ENCODE measurements around the gene RNU2-63P. TPM values are rescaled to one million over a fixed set of nuclear protein-coding genes. Genes with fewer than 3 reads are reported as not detected.

RNU2-63P gene
- total and polyA plus RNA-seq, 2 experiments from 2014 or later = 2.0 TPM; not detected in 1

DNA sequence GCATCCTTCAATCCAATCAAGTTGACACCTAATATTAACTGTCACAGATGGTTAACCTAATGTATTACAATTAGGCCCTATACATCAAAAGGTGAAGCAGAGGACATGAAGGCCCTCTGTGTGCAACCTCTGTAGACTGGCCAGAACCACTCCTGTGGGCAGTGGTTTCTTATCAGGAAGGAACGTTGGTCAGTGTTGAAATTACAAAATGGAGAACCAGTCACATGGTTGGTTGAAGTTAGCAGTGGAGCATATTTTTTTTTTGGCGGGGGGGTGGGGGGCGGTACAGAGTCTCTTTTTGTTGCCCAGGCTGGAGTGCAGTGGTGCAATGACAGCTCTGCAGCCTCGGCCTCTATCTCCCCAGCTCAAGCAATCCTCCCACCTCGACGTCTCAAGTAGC, 19.8 kb downstream of the RNU2-63P start (continued):
- TF ChIP-seq, protein P1, sequence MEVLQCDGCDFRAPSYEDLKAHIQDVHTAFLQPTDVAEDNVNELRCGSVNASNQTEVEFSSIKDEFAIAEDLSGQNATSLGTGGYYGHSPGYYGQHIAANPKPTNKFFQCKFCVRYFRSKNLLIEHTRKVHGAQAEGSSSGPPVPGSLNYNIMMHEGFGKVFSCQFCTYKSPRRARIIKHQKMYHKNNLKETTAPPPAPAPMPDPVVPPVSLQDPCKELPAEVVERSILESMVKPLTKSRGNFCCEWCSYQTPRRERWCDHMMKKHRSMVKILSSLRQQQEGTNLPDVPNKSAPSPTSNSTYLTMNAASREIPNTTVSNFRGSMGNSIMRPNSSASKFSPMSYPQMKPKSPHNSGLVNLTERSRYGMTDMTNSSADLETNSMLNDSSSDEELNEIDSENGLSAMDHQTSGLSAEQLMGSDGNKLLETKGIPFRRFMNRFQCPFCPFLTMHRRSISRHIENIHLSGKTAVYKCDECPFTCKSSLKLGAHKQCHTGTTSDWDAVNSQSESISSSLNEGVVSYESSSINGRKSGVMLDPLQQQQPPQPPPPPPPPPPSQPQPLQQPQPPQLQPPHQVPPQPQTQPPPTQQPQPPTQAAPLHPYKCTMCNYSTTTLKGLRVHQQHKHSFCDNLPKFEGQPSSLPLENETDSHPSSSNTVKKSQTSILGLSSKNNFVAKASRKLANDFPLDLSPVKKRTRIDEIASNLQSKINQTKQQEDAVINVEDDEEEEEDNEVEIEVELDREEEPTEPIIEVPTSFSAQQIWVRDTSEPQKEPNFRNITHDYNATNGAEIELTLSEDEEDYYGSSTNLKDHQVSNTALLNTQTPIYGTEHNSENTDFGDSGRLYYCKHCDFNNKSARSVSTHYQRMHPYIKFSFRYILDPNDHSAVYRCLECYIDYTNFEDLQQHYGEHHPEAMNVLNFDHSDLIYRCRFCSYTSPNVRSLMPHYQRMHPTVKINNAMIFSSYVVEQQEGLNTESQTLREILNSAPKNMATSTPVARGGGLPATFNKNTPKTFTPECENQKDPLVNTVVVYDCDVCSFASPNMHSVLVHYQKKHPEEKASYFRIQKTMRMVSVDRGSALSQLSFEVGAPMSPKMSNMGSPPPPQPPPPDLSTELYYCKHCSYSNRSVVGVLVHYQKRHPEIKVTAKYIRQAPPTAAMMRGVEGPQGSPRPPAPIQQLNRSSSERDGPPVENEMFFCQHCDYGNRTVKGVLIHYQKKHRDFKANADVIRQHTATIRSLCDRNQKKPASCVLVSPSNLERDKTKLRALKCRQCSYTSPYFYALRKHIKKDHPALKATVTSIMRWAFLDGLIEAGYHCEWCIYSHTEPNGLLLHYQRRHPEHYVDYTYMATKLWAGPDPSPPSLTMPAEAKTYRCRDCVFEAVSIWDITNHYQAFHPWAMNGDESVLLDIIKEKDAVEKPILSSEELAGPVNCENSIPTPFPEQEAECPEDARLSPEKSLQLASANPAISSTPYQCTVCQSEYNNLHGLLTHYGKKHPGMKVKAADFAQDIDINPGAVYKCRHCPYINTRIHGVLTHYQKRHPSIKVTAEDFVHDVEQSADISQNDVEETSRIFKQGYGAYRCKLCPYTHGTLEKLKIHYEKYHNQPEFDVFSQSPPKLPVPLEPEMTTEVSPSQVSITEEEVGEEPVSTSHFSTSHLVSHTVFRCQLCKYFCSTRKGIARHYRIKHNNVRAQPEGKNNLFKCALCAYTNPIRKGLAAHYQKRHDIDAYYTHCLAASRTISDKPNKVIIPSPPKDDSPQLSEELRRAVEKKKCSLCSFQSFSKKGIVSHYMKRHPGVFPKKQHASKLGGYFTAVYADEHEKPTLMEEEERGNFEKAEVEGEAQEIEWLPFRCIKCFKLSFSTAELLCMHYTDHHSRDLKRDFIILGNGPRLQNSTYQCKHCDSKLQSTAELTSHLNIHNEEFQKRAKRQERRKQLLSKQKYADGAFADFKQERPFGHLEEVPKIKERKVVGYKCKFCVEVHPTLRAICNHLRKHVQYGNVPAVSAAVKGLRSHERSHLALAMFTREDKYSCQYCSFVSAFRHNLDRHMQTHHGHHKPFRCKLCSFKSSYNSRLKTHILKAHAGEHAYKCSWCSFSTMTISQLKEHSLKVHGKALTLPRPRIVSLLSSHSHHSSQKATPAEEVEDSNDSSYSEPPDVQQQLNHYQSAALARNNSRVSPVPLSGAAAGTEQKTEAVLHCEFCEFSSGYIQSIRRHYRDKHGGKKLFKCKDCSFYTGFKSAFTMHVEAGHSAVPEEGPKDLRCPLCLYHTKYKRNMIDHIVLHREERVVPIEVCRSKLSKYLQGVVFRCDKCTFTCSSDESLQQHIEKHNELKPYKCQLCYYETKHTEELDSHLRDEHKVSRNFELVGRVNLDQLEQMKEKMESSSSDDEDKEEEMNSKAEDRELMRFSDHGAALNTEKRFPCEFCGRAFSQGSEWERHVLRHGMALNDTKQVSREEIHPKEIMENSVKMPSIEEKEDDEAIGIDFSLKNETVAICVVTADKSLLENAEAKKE (CRISPR knock-in tag; IDR thresholded peaks at IDR 0.05) = no peak

DNA sequence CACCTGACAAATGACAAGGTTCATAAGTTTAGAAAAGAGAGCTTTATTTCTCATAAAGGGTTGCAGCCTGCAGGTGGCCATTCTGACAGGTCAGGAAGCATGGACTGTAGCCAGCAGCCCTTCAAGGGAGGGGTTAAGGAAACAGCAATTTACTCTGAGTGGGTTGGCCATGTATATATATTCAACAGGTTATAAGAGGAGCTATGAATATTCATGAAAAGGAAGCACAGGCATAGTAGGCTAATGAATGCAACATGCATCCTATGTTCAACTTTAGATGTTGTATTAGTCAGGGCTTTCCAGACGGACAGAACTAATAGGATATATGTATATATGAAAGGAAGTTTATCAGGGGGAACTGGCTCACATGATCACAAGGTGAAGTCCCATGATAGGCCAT, 20.6 kb downstream of the RNU2-63P start:
- no peaks in the 10 kb centered on the region for H4K20me1 ChIP-seq (replicated peaks; ENCODE audit: insufficient read depth)
- no peak overlapping the region for H3K27ac Mint-ChIP-seq
- no peaks in the 10 kb centered on the region for H3K9me2 ChIP-seq (ENCODE audit: insufficient read depth)
- no peaks in the 10 kb centered on the region for H3K36me3 Mint-ChIP-seq (ENCODE audit: low read depth)
- H2AFZ ChIP-seq = no peak overlapping the region
- no peaks in the 10 kb centered on the region for H3K27me3 ChIP-seq (ENCODE audit: insufficient read depth)
- no peak for DNase-seq (ENCODE audit: low spot score)
- TF ChIP-seq, protein P2, sequence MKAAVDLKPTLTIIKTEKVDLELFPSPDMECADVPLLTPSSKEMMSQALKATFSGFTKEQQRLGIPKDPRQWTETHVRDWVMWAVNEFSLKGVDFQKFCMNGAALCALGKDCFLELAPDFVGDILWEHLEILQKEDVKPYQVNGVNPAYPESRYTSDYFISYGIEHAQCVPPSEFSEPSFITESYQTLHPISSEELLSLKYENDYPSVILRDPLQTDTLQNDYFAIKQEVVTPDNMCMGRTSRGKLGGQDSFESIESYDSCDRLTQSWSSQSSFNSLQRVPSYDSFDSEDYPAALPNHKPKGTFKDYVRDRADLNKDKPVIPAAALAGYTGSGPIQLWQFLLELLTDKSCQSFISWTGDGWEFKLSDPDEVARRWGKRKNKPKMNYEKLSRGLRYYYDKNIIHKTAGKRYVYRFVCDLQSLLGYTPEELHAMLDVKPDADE (IDR thresholded peaks at IDR 0.05) = no peak
- TF ChIP-seq NANOG (IDR thresholded peaks at IDR 0.05; ENCODE audit: borderline replicate concordance) (no peak), JUNB (IDR thresholded peaks at IDR 0.05; ENCODE audit: unreplicated experiment) (no peak), STAT1 (IDR thresholded peaks at IDR 0.05; ENCODE audit: unreplicated experiment) (no peak)
- TF ChIP-seq, protein P1 (CRISPR knock-in tag; IDR thresholded peaks at IDR 0.05) = no peak
- TF ChIP-seq, protein P3, sequence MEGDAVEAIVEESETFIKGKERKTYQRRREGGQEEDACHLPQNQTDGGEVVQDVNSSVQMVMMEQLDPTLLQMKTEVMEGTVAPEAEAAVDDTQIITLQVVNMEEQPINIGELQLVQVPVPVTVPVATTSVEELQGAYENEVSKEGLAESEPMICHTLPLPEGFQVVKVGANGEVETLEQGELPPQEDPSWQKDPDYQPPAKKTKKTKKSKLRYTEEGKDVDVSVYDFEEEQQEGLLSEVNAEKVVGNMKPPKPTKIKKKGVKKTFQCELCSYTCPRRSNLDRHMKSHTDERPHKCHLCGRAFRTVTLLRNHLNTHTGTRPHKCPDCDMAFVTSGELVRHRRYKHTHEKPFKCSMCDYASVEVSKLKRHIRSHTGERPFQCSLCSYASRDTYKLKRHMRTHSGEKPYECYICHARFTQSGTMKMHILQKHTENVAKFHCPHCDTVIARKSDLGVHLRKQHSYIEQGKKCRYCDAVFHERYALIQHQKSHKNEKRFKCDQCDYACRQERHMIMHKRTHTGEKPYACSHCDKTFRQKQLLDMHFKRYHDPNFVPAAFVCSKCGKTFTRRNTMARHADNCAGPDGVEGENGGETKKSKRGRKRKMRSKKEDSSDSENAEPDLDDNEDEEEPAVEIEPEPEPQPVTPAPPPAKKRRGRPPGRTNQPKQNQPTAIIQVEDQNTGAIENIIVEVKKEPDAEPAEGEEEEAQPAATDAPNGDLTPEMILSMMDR (conservative IDR thresholded peaks at IDR 0.05; ENCODE audit: low read depth in 2 of 2) = no peak
- H3F3A ChIP-seq (replicated peaks; ENCODE audit: low read depth) = no peaks in the 10 kb centered on the region
- no peak overlapping the region for H3K27ac ChIP-seq (ENCODE audit: low read depth)
- no peak overlapping the region for H3K4me3 Mint-ChIP-seq
- H3K4me1 Mint-ChIP-seq = no peaks in the 10 kb centered on the region
- H3K27me3 Mint-ChIP-seq (ENCODE audit: insufficient read depth, low read depth, poor library complexity) = peaks cover 4% of the 10 kb centered on the region
- no peak overlapping the region for H3K4me2 ChIP-seq
- H3K9me3 Mint-ChIP-seq = peaks cover 3% of the 10 kb centered on the region; the same call in 1 of the 3 replicates
- ATAC-seq = no peak
- H3K4me1 ChIP-seq (ENCODE audit: insufficient read depth) = no peaks in the 10 kb centered on the region
- H3K79me2 ChIP-seq (replicated peaks; ENCODE audit: insufficient read depth) = no peaks in the 10 kb centered on the region
- no peak overlapping the region for H3K4me3 ChIP-seq
- no peaks in the 10 kb centered on the region for H3K36me3 ChIP-seq (ENCODE audit: insufficient read depth)

All from GM23338 (cell line).